OCI-LY3 (cell line): ENCODE results near the gene TMEM125.

Source experiments
- CTCF ChIP-seq: fragments of 200-600, 300-600 bp; sonication (generic); IDR thresholded peaks from 2 replicates; pipeline ENCODE4 v1.5.1; 2014; ENCODE audit warnings: antibody characterized with exemption, low read length, low read depth
- EZH2phosphoT487 ChIP-seq: fragments of 200-600 bp; shearing (Covaris generic); IDR thresholded peaks from 2 replicates; pipeline ENCODE4 v1.6.1; 2018; ENCODE audit warnings: antibody characterized with exemption, mixed run types, low read depth

GRCh38 chr1:43317817-43318471 lies 48.2 kb downstream of the TMEM125 start:
- TF ChIP-seq CTCF (no peak), EZH2phosphoT487 (no peak)
